Measurements from ENCODE around the gene EVL.
"Not testable (repeated sequence)": the region's sequence is repeated elsewhere in the genome, so short reads cannot be mapped to it uniquely, and the experiment has no call there.

Gene EVL

GRCh38 chr14:100063314-100063941 lies 1.8 kb upstream of the EVL start:
- no peak for FAIRE-seq

DNA sequence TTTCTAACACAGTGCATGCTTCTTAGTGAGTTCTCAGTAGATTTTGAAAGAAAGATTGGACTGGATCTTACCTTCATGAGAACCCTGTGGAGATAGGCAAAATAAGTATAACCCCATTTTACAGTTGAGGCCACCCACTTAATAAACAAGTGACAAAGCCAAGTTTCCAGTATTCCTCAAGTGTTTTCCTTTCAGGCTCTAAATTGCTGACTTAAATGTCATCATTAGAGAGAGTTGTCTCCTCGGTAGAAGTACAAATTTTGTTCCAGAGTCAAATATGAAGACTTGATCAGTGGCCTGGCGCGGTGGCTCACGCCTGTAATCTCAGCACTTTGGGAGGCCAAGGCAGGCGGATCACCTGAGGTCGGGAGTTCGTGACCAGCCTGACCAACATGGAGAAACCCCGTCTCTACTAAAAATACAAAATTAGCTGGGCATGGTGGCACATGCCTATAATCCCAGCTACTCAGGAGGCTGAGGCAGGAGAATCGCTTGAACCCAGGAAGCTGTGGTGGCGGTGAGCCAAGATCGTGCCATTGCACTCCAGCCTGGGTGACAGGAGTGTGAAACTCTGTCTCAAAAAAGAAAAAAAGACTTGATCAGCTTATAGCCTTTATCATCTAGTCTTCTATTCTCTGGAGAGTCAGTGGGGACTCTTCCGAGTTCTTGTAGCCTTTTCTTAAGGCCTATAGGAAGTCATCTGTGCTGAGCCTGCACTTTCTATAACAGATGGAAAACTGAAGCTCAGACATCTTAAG lies 708 bp upstream of the EVL start:
- not testable (repeated sequence) for DNase-seq (ENCODE audit: extremely low spot score, insufficient read length, low read depth); FAIRE-seq

More at GRCh38 chr14:100063314-100063941, 1.8 kb upstream of the EVL start:
- no peak for DNase-seq (ENCODE audit: extremely low spot score, insufficient read length, low read depth)

DNA sequence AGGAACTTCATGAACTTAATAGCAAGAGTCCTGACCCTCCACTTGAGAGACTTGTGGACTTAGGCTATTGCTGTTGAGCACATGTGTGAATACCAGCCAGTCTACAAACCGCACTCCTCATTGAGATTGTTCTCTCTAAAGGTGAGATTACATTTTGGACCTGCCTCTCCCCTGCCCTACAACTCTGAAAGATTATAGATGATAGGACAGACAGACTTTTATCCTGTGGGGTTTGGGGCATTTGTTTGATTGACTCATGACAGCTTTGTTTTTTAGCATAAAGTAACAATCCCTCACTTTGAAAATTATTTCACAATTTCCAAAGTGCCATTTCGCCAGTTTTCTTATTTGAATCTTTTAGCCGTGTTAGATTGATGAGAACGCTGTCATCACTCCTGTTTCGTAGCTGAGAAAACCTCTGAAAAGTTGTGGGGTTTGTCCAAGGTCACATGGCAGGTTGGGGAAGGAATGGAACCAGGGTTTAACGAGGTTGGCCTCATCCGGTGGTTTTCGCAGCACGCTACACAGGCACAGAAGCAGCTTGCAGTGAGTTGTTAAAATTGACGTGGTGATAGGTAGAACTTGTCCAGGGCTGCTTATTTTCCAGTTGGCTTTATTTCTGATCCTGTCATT lies 836 bp downstream of the EVL start:
- DNase-seq (ENCODE audit: extremely low spot score, insufficient read length, low read depth) (no peak), FAIRE-seq (peak; percentile 97)

DNA sequence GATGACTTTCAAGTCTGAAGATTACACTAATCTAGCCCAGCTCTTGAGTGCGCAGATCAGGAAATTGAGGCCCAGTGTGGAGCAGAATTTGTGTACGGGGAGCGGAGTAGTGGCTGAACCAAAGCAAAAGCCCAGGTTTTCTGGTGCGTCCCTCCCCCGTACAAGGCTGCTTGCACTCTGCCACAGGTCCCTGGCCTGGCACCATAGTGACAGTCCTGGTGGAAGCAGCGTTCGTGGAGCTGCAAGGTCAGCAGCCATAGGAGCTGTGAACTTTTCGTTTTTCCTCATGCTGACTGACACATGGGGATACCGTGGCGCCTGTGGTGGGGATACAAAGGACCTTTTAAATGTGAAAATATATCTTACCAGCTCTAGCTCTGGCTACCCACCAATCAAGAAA lies 1.7 kb downstream of the EVL start:
- DNase-seq (ENCODE audit: extremely low spot score, insufficient read length, low read depth) (no peak), FAIRE-seq (peak; percentile 59)

GRCh38 chr14:100067481-100067880 lies 2.3 kb downstream of the EVL start:
- FAIRE-seq (no peak), DNase-seq (ENCODE audit: extremely low spot score, insufficient read length, low read depth) (no peak)

DNA sequence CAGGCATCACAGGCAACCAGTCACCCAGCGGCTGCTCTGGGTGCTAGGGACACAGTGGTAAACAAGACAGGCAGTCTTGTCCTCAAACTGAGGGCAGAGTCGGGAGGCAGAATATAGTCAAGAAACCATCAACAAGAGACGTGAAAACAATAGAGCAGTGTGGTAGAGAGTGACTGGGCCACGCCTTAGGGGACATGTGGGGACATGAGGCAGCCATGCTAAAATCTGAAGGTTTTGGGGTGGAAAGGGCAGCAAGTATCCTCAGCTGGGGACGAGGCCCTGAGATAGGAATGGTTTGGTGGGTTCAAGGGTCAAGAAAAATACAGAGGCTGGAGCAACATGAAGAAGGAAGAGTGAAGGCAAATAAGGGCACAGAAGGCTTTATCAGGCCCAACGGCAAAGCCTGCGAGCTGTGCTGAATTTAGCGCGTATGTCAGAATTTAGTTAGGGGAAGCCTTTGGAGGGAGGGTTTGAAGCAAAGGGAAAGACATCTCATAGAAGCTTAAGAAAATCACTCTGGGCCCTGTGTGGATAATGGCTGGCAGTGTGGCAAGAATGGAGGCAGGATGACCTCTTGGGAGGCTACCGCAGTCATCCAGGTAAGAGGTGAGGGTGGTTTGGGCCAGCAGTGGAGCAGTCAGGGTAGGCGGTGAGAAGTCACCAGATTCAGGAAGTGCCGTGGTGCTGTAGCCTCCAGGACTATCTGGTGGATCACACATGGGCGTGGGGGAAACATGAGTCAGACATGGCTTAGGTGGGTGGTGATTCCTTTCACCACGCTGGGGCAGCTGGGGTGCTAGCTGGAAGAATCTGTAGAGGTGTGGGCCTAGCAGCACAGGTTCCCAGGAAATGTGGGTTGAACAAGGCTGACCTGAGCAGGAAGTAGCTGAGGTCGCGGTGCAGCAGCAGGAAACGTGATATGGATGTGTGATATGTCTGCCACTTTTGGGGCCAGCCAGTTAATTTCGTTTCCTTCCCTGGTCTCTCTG lies 3.0 kb downstream of the EVL start:
- no peak for DNase-seq (ENCODE audit: extremely low spot score, insufficient read length, low read depth)

GRCh38 chr14:100069161-100069800 lies 4.1 kb downstream of the EVL start:
- no peak for DNase-seq (ENCODE audit: extremely low spot score, insufficient read length, low read depth)
- peak; percentile 80 for FAIRE-seq

More for the DNA sequence above, 3.0 kb downstream of the EVL start:
- peak; percentile 99 for FAIRE-seq

DNA sequence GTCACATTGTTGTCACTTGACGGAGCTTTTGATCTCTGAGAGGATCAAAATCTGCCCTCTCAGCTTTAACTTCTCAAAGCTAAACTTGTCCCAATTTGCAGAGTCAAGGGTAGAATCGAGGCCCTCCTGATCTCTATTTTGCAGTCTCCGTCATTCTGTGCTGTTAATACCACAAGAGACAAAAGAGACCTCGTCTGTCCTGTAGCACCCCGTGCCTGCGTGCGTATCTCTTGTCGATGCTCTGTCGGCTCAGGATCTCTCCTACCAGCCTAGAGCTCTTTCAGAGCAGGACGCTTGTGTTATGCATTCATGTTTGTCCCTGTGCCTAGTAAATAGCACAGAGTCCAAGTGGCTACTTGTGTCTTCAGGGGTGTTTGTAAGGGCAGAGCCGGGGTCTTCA lies 5.1 kb downstream of the EVL start:
- FAIRE-seq (no peak), DNase-seq (ENCODE audit: extremely low spot score, insufficient read length, low read depth) (no peak)

DNA sequence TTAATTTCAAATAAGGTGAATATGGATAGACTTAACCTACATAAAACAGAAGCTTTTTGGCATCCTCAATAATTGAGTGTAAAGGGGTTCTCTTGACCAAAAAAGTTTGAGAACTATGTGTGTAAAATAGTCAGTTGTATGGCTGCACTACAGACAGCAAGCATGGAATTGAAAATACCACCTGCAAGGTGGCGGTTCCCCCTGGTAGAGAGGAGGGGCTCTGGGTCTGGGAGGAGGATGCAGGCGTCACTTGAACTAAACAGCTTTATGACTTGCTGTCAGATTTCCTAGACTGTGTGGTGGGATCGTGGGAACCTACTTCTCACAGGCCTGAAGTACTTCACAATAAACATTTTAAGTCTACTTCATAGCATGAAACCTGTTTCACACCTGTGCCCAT lies 6.3 kb downstream of the EVL start:
- DNase-seq (ENCODE audit: extremely low spot score, insufficient read length, low read depth): no peak
- FAIRE-seq: no peak

DNA sequence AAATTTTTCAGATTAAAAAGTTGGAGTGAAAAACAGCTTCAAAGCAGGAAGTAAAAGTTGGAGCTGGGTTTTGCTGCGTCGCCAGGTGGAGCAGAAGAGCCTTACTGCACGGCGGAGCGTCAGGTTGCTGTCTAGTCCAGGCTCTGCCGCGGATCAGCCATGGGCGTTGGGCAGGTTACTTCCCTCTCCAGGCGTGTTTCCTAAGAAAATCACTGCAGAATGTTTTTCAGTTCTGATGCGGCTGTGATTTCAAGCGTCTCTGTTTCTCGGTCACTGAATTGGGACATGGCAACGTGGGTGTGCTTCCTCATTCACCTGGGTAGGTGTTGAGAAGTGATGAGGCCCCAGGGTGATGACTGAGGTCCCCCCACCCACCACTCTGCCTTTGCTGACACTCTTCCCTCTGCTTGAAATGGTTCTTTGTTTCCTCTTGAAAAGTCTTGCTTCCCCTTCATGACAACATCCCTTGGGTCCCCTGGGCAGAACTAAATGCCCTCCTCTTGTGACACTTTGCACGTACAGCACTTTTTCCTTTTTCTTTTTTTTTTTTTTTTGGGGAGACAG lies 7.6 kb downstream of the EVL start:
- FAIRE-seq (peak; percentile 76), DNase-seq (ENCODE audit: extremely low spot score, insufficient read length, low read depth) (no peak)

DNA sequence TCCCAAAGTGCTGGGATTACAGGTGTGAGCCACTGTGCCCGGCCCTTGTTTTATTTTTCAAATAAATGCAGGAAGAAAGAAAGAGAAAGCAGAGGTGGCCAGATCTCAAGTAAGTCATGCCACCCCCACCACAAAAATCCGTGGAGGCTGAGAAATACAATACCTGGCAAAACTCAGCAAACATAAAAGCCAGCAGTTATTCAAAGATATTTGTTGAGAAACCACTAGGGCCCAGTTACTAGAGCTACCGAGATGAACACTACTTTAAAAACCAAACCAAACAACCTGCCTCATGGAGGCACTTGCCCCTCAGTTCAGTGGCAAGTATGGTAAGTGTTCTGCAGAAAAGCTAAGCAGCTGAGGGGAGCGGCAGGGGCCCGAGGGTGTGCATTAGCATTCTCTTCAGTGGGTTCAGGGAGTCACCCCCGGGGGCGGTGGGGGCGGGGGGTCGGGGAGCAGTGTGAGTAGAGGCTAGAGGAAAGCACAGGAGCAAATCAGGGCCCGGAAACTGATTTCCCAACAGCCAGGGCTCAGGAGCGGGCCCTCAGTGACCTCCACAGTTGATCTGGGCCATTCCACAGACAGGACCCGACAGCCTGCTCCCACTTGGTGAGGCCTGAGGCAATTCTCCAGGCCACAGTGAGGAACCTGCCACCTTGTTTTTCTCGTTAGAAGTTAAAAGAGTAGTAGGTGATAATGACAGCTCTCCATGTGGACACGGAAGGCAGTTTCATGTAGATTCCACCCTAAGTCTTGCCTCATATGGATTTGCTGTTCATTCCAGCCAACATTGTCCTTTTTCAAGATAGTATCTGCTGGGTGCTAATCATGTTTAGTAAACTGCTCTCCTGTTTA lies 8.6 kb downstream of the EVL start:
- FAIRE-seq: no peak
- no peak for DNase-seq (ENCODE audit: extremely low spot score, insufficient read length, low read depth)

DNA sequence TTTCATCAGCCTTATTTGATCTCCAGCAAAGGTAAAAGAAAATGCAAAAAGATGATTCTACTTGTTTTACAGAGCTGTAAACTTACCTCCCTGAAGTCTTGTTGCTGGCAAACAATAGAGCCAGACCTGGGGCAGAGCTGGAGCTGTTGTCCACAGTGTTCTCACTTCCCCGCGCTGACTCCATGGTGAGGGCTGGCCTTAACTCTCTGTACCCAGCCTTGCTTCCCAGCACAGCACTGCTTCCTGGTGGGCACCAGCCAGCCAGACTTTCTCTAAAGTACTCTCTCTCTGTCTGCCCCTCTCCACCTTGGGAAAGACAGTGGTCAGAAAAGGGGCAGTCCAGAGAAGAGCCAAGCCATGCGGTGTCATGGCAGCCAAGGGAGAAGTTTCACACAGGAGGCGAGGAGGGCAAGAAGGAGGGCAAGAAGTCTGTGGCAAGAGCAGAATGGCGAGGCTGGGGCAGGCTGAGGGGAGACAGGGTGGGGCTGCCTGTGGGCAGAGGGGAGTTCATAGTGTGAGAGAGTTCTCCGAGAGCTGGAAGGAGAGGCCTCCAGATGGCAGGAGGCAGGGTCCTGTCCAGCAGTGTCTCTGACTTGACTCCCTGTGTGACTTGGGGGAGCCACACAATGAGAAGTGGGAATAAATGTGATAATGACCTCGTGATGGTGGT lies 9.3 kb downstream of the EVL start:
- DNase-seq (ENCODE audit: extremely low spot score, insufficient read length, low read depth) (no peak), FAIRE-seq (no peak)

DNA sequence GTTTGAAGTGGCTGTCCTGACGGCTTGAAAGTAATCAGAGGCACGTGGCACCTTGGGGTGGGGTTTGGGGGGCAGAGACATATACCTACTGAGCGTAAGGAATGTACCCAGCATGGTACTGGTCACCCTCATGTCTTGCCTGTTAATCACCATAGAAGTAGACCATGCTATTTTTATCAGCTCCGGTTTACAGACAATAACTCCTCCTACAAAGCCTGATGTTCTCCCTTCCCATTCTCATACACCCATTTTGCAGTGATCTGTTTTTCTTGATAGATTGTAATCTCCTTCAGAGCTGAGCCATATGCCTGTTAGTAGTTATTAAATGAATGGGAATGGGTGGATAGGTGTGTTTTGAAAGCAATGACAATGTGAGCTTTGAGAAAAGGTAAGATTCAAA lies 10.5 kb downstream of the EVL start:
- DNase-seq (ENCODE audit: extremely low spot score, insufficient read length, low read depth) (no peak), FAIRE-seq (no peak)

- DNase-seq (ENCODE audit: extremely low spot score, insufficient read length, low read depth) (no peak), FAIRE-seq (peak; percentile 36)
Observed at GRCh38 chr14:100076133-100076532, 10.9 kb downstream of the EVL start.

DNA sequence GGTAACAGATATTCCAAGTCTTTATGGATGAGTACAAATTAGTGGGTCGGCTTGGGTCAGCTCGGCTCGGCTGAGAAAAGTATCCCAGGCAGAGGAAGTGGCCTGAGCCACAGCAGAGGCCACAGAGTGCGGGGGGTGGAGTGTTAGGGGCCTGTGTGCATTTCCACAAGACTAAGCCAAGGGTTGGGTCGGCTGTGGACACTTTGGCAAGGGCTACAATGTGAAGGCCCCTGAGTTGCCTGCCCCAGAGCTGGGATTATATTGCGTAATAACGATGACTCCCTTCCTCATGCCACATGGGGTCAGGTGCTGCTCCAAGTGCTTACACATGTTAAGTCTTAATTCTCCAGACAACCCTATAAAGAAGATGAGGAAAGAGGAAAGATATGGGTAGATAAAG lies 11.4 kb downstream of the EVL start:
- no peak for FAIRE-seq
- no peak for DNase-seq (ENCODE audit: extremely low spot score, insufficient read length, low read depth)

DNA sequence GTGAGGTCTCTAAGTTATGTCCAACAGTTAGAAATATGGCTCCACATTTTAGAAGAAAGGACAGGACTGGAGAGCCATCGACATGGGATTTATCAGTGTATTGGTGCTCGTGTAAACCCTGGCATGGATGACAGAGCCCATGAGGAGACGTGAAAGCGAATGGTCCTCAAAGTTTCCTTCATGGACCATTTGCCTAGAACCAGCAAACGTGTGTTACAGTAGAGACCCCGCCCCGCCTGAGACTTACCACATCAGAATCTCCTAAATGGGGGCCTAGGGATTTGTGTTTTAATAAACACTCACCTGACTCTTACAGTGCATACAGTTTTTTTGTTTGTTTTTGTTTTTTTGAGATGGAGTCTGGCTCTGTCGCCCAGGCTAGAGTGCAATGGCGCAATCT lies 12.2 kb downstream of the EVL start:
- DNase-seq (ENCODE audit: extremely low spot score, insufficient read length, low read depth) (no peak), FAIRE-seq (no peak)

GRCh38 chr14:100078216-100078803 lies 13.1 kb downstream of the EVL start:
- DNase-seq (ENCODE audit: extremely low spot score, insufficient read length, low read depth) (no peak), FAIRE-seq (no peak)

Measured in GM18507 (cell line).